GM12892 (cell line): ENCODE data around the gene TLE5.
"Not testable (repeated sequence)": the region's sequence is repeated elsewhere in the genome, so short reads cannot be mapped to it uniquely, and the experiment has no call there.

ENCODE experiments used
- DNase-seq: peaks from one replicate; pipeline ENCODE4 v3.0.0; 2011; ENCODE audit not compliant: insufficient read length
- FAIRE-seq: peaks from 2 replicates; lab custom pipeline; 2011; peaks lifted over from hg19 to GRCh38; lab: Jason Lieb, UNC
- POLR2A ChIP-seq: IDR thresholded peaks from 2 replicates; pipeline ENCODE4 v1.6.1; 2011; ENCODE audit warnings: low read depth, low read length, control low read depth
- POLR2AphosphoS5 ChIP-seq: IDR thresholded peaks from 2 replicates; pipeline ENCODE4 v1.6.1; 2011; ENCODE audit warnings: low read depth, low read length, control low read depth
- TAF1 ChIP-seq: IDR thresholded peaks from 2 replicates; pipeline ENCODE4 v1.6.1; 2011; ENCODE audit warnings: low read depth, mild to moderate bottlenecking, control low read depth, low read length, borderline replicate concordance

Gene TLE5

GRCh38 chr19:3056417-3057088 lies 5.7 kb downstream of the TLE5 start:
- FAIRE-seq, result no peak
- no peak for TF ChIP-seq TAF1
- TF ChIP-seq POLR2AphosphoS5, result 0 out of 2 replicates have a peak, but pooled peaks have one; percentile 42
- 0 out of 2 replicates have a peak, but pooled peaks have one; percentile 4 for TF ChIP-seq POLR2A
- no peak for DNase-seq

GRCh38 chr19:3055741-3056416 lies 6.4 kb downstream of the TLE5 start:
- no peak for FAIRE-seq
- DNase-seq, result no peak
- TF ChIP-seq TAF1 (no peak), POLR2AphosphoS5 (no peak), POLR2A (no peak)

GRCh38 chr19:3054972-3055740 lies 7.1 kb downstream of the TLE5 start:
- TF ChIP-seq POLR2AphosphoS5 (no peak), POLR2A (no peak), TAF1 (no peak)
- DNase-seq (no peak), FAIRE-seq (no peak)

DNA sequence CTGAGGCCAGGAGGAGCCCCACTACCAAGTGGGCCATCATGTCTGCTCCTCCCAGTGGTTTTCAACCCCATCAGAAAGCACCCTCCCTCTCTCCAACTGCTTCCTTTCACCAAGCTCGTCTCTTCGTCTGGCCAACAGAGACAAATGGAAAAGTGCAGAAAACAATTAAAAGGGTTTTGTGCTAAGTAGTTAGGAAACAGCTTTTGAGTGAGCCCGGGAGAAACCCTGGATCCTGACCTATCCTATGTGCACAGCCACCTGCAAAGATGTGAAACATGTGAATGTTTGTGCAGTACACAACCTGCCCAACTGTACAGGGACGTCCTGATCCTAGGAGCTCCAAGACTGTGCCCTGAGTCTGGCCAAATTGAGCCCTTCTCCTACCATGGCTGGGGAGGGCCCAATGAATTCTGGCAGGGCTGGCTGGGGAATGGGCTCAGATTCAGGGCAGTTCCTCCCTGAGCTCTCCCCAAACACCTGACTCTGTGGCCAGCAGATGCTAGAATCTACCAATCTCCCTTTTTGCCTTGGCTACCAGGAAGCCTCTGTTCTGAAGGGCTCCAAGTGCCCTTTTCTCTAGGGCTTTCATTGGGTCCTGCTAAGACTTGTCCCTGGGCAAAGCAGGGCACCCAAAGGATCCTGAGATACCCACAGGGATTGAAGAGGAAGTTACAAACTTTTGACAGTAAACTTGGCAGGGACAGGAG lies 7.9 kb downstream of the TLE5 start:
- FAIRE-seq, result no peak
- DNase-seq, result no peak
- no peak for TF ChIP-seq POLR2AphosphoS5
- TF ChIP-seq TAF1, result no peak
- TF ChIP-seq POLR2A, result no peak; the same call in 1 of the 2 replicates

DNA sequence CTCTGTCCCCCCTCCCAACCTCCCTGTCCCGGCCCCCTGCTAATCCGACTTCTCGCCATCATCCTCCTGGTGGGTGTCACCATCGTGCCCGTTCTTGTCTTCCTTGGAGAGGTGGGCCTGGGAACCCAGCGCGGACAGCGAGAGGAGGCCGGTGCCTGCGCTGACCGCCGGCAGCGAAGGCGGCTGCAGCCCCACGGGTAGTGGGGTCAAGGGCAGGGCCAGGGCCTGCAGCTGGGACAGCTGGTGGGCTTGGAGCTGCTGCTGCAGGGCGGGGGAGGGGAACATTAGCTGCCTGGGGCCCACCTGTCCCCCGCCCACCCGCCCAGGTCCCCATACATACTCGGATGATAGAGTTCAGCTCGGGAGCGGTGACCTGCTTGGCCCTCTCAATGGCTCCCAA lies 8.5 kb downstream of the TLE5 start:
- TF ChIP-seq POLR2AphosphoS5 (no peak), TAF1 (no peak), POLR2A (no peak)
- FAIRE-seq (no peak), DNase-seq (no peak)

GRCh38 chr19:3053218-3053621 lies 9.1 kb downstream of the TLE5 start:
- TF ChIP-seq POLR2AphosphoS5 (no peak), POLR2A (no peak; the same call in 1 of the 2 replicates), TAF1 (no peak)
- FAIRE-seq (no peak), DNase-seq (no peak)

- not testable (repeated sequence) for FAIRE-seq, DNase-seq
Measured at GRCh38 chr19:3050016-3050415, 12.3 kb downstream of the TLE5 start.

DNA sequence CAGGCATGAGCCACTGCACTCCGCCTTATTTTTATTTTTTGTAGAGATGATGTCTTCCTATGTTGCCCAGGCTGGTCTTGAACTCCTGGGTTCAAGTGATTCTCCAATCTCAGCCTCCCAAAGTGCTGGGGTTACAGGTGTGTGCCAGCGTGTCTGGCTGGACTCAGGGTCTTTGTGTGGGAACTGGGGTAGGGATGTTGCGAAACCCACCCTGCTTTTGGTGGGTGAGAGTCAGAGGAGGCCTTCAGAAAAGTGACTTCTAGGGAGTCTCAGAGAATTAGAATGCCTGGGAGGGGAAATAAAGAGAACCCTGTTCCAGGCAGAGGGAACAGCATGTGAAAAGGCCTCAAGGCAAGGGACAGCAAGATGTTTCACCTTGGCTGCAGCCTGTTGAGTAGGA lies 13.2 kb downstream of the TLE5 start:
- FAIRE-seq (no peak), DNase-seq (no peak)
- no peak for TF ChIP-seq TAF1
- TF ChIP-seq POLR2A, result no peak
- TF ChIP-seq POLR2AphosphoS5, result no peak

DNA sequence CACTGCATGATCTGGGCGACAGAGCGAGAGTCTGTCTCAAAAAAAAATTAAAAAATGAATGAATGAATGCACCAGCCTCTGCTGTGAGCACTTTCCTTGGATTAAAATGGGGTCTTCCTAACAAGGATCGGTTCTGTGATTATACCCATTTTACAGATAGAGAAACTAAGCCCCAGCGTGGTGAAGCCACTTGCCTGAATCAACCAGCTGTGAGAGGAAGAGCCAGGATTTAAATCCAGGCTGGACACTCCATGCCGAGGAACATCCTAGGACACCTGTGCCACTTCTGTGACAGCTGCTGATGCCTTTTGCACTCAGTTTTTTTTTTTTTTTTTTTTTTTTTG lies 14.1 kb downstream of the TLE5 start:
- no peak for FAIRE-seq
- DNase-seq, result no peak
- no peak for TF ChIP-seq TAF1
- no peak for TF ChIP-seq POLR2AphosphoS5
- TF ChIP-seq POLR2A, result no peak

GRCh38 chr19:3047496-3048189 lies 14.7 kb downstream of the TLE5 start:
- TF ChIP-seq POLR2AphosphoS5 (no peak), POLR2A (no peak), TAF1 (no peak)
- DNase-seq, result no peak
- no peak for FAIRE-seq

- no peak for DNase-seq
- FAIRE-seq, result no peak
- TF ChIP-seq TAF1, result no peak
- no peak for TF ChIP-seq POLR2AphosphoS5
- TF ChIP-seq POLR2A, result no peak
Measured at GRCh38 chr19:3046698-3047495, 15.4 kb downstream of the TLE5 start.
